Vagina (tissue), 2 donors: Measurements from ENCODE around the gene ZPBP2.

Experiments used
- CTCF ChIP-seq, 3 experiments: fragments of 450-650 bp in 2 of 3; fragments of 200-600 bp in 1 of 3; sonication (generic) in 1 of 3; IDR thresholded peaks; one replicate each; pipeline ENCODE4 v1.5.1; 2017 to 2019; ENCODE audit warnings: antibody characterized with exemption in 3 of 3, mild to moderate bottlenecking in 2 of 3, moderate library complexity in 2 of 3
- POLR2A ChIP-seq, 2 donors: fragments of 450-650 bp; IDR thresholded peaks; one replicate each; pipeline ENCODE4 v1.6.1; 2017; ENCODE audit warnings: antibody characterized with exemption in 2 of 2, mild to moderate bottlenecking in 2 of 2, moderate library complexity in 2 of 2
- POLR2AphosphoS5 ChIP-seq, 2 donors: sonication (generic); formaldehyde crosslinking; IDR thresholded peaks; one replicate each; pipeline ENCODE4 v1.9.0; 2017; ENCODE audit warnings: antibody characterized with exemption in 2 of 2, mild to moderate bottlenecking in 2 of 2, low read depth in 1 of 2; ENCODE audit not compliant: insufficient read depth in 1 of 2

- TF ChIP-seq CTCF (IDR thresholded peaks at IDR 0.05) (no peak), POLR2A (IDR thresholded peaks at IDR 0.05) (no peak), POLR2AphosphoS5 (IDR thresholded peaks at IDR 0.05; ENCODE audit: insufficient read depth in 1 of 2, low read depth in 1 of 2) (no peak)
Observed at GRCh38 chr17:39923836-39924690, 56.1 kb downstream of the ZPBP2 start.
